ENCODE data around the gene ARMS2.

GRCh38 chr10:122446668-122447423 lies 7.6 kb upstream of the ARMS2 start:
- no peak for TF ChIP-seq CTCF (conservative IDR thresholded peaks at IDR 0.05 in 1 of 2, IDR thresholded peaks at IDR 0.05 in 1 of 2; ENCODE audit: low read depth in 1 of 2, low read length in 2 of 2)
- no peak for TF ChIP-seq EZH2 (IDR thresholded peaks at IDR 0.05; ENCODE audit: low read length, missing control alignments)
